Measurements from ENCODE around the gene CLEC1A. TPM values are rescaled to one million over a fixed set of nuclear protein-coding genes. Genes with fewer than 3 reads are reported as not detected.

The CLEC1A gene
- total and polyA plus RNA-seq, 2 of the 13 experiments (the other 11 are each of a cell fraction or from before 2014, with no cell fraction given): not detected

DNA sequence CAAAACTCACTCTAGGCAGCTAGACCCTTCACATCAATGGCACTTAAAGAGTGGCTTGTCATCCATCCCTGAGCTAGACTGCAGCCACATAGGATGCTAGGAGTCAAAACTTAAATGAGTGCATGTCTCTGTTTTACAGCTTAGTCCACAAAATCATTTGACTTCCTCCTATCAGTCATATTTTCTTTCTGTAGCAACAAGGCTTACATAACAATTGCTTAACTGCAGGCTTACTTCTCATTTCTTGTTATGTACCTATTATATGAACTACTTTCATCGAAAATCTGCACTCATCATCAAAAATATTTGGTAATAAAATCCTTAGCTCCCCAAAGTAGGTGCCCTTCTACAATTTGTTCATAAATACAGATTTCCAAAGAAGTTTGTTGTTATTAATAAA, 30.1 kb downstream of the CLEC1A start:
- H3K9ac ChIP-seq (ENCODE audit: insufficient read depth, low read depth, low read length): no peak overlapping the region
- no peak for DNase-seq (ENCODE audit: low spot score)
- CTCF ChIA-PET (ENCODE audit: low intra/inter-chr PET ratio, low total read pairs): no interaction called here
- peaks cover 2 to 4% of the 10 kb centered on the region in 2 experiments; a peak in 1 of 5 replicates for H3K27me3 ChIP-seq (ENCODE audit: control insufficient read depth in 1 of 2, insufficient read depth in 2 of 2, low read length in 2 of 2)
- 0% methylated on average over 1 of the region's 1 CpG for WGBS (ENCODE audit: low lambda C conversion rate)
- intact Hi-C loops (cut with micrococcal nuclease; ENCODE audit: unreplicated experiment): no loop called here
- H3K79me2 ChIP-seq (ENCODE audit: insufficient read depth, low read length): no peaks in the 10 kb centered on the region
- no TSS peak for BruUV-seq (replicated peaks)
- TF ChIP-seq MAFK (conservative IDR thresholded peaks at IDR 0.05 in 1 of 2, IDR thresholded peaks at IDR 0.05 in 1 of 2; ENCODE audit: low read length in 2 of 2): peak; percentile 18 to 32; a peak in 2 of 4 replicates
- no peak for TF ChIP-seq NR0B2 (CRISPR knock-in tag; IDR thresholded peaks at IDR 0.05)
- ATAC-seq: no peak
- in situ Hi-C loops (cut with HindIII; ENCODE audit: extremely low pct_ligation_motif_present, low pct_unique_long_range_greater_than_20kb): no loop called here
- no peak overlapping the region for H3K27ac ChIP-seq (ENCODE audit: extremely low read length, insufficient read depth, low read length)
- FAIRE-seq: no peak
- H3K4me1 ChIP-seq (ENCODE audit: insufficient read depth, low read length): no peaks in the 10 kb centered on the region
- H2AFZ ChIP-seq (ENCODE audit: low read length): no peak overlapping the region
- no peaks in the 10 kb centered on the region for H3K36me3 ChIP-seq (replicated peaks in 1 of 2; ENCODE audit: control insufficient read depth in 1 of 2, insufficient read depth in 2 of 2, low read length in 2 of 2)
- no peaks in the 10 kb centered on the region for H4K20me1 ChIP-seq (ENCODE audit: insufficient read depth, low read length)
- no peak overlapping the region for H3K4me3 ChIP-seq (replicated peaks in 1 of 3; ENCODE audit: insufficient read depth in 1 of 3, low read depth in 2 of 3, low read length in 3 of 3)
- H3K9me3 ChIP-seq (ENCODE audit: low read length): no peaks in the 10 kb centered on the region
- POLR2A ChIA-PET: no interaction called here
- H3K4me2 ChIP-seq (ENCODE audit: low read depth, low read length): no peak overlapping the region

DNA sequence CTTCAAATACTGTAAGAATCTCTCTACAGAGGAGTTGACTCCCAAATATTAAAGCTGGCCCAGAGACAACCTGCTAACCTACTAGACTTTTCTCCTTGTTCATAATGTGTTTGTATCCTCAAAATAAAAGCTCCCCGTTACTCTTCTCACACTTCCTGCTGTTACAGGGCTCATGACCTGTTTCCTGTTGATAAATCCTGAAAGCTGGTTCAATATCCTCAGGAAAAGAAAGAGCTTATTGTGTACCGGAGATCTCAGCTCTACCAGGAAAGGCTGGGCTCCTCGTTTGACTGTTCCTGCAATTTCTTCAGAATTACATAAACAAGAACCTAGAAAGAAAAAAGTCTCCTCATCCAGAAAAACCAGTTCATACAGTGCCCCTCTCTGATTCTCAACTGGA, 30.8 kb downstream of the CLEC1A start:
- H3K9me3 ChIP-seq (ENCODE audit: low read length): no peaks in the 10 kb centered on the region
- TF ChIP-seq GABPA (IDR thresholded peaks at IDR 0.05; ENCODE audit: low read depth, low read length): no peak
- TF ChIP-seq GABPA (CRISPR knock-in tag; IDR thresholded peaks at IDR 0.05; ENCODE audit: low read depth): 0 out of 2 replicates have a peak, but pooled peaks have one; percentile 14
- TF ChIP-seq, protein P1, sequence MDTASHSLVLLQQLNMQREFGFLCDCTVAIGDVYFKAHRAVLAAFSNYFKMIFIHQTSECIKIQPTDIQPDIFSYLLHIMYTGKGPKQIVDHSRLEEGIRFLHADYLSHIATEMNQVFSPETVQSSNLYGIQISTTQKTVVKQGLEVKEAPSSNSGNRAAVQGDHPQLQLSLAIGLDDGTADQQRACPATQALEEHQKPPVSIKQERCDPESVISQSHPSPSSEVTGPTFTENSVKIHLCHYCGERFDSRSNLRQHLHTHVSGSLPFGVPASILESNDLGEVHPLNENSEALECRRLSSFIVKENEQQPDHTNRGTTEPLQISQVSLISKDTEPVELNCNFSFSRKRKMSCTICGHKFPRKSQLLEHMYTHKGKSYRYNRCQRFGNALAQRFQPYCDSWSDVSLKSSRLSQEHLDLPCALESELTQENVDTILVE (CRISPR knock-in tag; IDR thresholded peaks at IDR 0.05): no peak
- H3K9ac ChIP-seq (ENCODE audit: insufficient read depth, low read depth, low read length): no peak overlapping the region
- H3K4me3 ChIP-seq (replicated peaks in 1 of 3; ENCODE audit: insufficient read depth in 1 of 3, low read depth in 2 of 3, low read length in 3 of 3): no peak overlapping the region
- H2AFZ ChIP-seq (ENCODE audit: low read length): no peak overlapping the region
- DNase-seq (ENCODE audit: low spot score): no peak
- no peak for ATAC-seq
- no peaks in the 10 kb centered on the region for H3K4me1 ChIP-seq (ENCODE audit: insufficient read depth, low read length)
- POLR2A ChIA-PET: no interaction called here
- H4K20me1 ChIP-seq (ENCODE audit: insufficient read depth, low read length): no peaks in the 10 kb centered on the region
- peaks cover 2 to 4% of the 10 kb centered on the region in 2 experiments; a peak in 1 of 5 replicates for H3K27me3 ChIP-seq (ENCODE audit: control insufficient read depth in 1 of 2, insufficient read depth in 2 of 2, low read length in 2 of 2)
- no peak overlapping the region for H3K4me2 ChIP-seq (ENCODE audit: low read depth, low read length)
- CTCF ChIA-PET (ENCODE audit: low intra/inter-chr PET ratio, low total read pairs): no interaction called here
- in situ Hi-C loops (cut with HindIII; ENCODE audit: extremely low pct_ligation_motif_present, low pct_unique_long_range_greater_than_20kb) (no loop called here), intact Hi-C loops (cut with micrococcal nuclease; ENCODE audit: unreplicated experiment) (no loop called here)
- H3K27ac ChIP-seq (ENCODE audit: extremely low read length, insufficient read depth, low read length): no peak overlapping the region
- 3% methylated on average over 3 of the region's 3 CpGs for WGBS (ENCODE audit: low lambda C conversion rate)
- H3K79me2 ChIP-seq (ENCODE audit: insufficient read depth, low read length): no peaks in the 10 kb centered on the region
- BruUV-seq (replicated peaks): no TSS peak
- no peak for FAIRE-seq
- H3K36me3 ChIP-seq (replicated peaks in 1 of 2; ENCODE audit: control insufficient read depth in 1 of 2, insufficient read depth in 2 of 2, low read length in 2 of 2): no peaks in the 10 kb centered on the region
